GM13977 (cell line): ENCODE data around the gene ZNF138.
"Not testable (repeated sequence)": the region's sequence is repeated elsewhere in the genome, so short reads cannot be mapped to it uniquely, and the experiment has no call there.

Experiments used
- DNase-seq: peaks from one replicate; pipeline ENCODE4 v3.0.0; 2012; ENCODE audit warnings: low spot score
- in situ Hi-C: fragments of 300-500 bp; cut with MboI; formaldehyde crosslinking; loops from one replicate; pipeline ENCODE4 v1.12.0; 2022; ENCODE audit warnings: low sequenced_read_pairs, low pct_unique_long_range_greater_than_20kb, mixed read lengths, inconsistent platforms; ENCODE audit not compliant: unreplicated experiment
- TF ChIP-seq, protein P1 (sequence below): IDR thresholded peaks from 2 replicates; pipeline ENCODE4 v1.5.1; 2012; ENCODE audit warnings: mild to moderate bottlenecking, control low read depth; ENCODE audit not compliant: insufficient read depth; ENCODE audit errors: extremely low read depth, missing control alignments

ZNF138 gene

DNA sequence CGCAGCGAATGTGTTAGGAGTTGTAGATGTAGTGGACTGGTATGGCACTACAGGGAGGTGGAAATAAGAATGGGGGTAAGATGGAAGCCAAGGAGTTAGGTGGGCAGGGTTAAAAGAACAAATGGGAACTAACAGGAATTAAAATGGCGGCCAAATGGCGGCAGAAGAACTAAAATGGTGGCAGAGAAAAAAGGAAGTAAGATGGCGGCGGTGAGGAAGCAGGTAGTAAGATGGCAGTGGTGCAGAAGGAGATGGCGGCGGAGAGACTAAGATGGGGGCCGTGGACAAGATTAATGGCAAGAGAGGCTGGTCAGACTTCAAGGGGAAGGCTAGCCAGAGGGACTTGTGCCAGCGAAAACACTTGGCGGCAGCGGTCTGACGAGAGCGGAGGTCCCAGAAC lies 44.5 kb downstream of the ZNF138 start:
- in situ Hi-C loops = no loop called here
- TF ChIP-seq, protein P1, sequence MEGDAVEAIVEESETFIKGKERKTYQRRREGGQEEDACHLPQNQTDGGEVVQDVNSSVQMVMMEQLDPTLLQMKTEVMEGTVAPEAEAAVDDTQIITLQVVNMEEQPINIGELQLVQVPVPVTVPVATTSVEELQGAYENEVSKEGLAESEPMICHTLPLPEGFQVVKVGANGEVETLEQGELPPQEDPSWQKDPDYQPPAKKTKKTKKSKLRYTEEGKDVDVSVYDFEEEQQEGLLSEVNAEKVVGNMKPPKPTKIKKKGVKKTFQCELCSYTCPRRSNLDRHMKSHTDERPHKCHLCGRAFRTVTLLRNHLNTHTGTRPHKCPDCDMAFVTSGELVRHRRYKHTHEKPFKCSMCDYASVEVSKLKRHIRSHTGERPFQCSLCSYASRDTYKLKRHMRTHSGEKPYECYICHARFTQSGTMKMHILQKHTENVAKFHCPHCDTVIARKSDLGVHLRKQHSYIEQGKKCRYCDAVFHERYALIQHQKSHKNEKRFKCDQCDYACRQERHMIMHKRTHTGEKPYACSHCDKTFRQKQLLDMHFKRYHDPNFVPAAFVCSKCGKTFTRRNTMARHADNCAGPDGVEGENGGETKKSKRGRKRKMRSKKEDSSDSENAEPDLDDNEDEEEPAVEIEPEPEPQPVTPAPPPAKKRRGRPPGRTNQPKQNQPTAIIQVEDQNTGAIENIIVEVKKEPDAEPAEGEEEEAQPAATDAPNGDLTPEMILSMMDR = no peak
- no peak for DNase-seq

DNA sequence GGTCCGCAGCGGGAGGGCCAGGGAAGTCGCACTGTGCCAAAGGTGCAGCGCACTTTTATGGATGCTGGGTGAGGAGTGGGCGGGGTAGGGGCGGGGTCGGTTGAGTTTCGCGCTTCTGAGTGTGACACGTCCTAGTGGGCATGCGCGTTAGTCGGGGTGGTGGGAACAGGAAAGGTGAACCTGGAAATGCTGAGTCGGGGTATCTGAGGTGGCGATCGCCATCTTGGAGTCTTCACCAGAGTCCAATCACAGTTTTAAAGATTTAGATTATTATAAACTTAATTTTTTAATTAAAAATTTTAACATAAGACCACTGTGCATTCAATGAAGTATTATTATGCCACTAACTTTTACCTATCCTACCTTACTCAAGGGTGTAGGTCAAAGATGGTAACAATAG lies 45.7 kb downstream of the ZNF138 start:
- in situ Hi-C loops = no loop called here
- DNase-seq = no peak
- TF ChIP-seq, protein P1 = no peak

DNA sequence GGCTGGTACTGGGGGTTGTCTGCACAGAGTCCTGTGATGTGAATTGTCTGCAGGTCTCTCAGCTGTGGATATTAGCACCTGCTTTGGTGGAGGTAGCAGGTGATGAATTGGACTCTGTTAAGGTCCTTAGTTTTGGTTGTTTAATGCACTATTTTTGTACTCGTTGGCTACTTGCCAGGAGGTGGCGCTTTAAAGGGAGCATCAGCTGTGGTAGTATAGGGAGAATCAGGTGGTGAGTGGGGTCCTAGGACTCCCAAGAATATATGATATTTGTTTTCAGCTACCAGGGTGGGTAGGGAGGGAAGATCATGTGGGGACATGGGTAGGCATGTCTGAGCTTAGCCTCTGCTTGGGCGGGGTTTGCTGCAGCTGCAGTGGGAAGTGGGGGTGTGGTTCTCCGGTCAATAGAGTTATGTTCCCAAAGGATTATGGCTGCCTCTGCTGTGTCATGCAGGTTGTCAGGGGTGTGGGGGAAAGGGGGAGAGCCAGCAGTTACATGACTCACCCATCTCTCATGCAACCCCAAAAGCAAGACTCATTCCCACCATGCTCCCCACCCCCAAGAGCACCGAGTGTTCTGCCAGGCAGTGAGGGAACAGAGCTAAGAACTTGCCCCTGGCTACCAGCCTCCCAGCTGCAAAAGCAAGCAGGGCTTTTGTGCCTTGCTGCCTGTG lies 55.2 kb downstream of the ZNF138 start:
- in situ Hi-C loops = no loop called here
- DNase-seq = no peak
- TF ChIP-seq, protein P1 = no peak

DNA sequence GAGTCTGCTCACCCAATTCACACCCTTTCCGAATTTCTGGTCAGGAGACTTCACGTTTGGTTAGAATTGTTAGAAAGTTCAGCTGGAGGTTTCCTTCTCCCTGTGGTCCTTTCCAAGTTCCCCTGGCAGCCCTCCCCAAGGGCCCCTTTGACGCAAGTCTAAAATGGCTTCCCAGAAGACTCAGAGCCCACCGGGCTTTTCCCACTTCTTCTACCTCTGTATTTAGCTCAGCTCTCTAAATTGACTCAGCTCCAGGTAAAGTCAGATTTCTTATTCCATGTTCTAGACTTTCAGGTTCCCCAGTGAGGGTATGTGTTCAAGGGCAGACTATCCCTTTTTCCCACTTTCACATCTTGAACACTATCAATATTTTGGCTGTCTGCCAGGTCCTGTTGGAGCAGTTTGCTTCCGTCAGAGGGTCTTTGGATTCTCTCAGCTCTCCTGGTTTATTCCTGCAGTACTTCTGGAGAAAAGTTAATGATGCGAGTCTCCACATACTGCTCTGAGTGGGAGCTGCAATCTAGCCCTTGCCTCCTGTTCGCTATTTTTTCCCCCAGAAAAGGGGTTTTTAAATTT lies 55.8 kb downstream of the ZNF138 start:
- no peak for DNase-seq
- in situ Hi-C loops = no loop called here
- TF ChIP-seq, protein P1 = no peak

DNA sequence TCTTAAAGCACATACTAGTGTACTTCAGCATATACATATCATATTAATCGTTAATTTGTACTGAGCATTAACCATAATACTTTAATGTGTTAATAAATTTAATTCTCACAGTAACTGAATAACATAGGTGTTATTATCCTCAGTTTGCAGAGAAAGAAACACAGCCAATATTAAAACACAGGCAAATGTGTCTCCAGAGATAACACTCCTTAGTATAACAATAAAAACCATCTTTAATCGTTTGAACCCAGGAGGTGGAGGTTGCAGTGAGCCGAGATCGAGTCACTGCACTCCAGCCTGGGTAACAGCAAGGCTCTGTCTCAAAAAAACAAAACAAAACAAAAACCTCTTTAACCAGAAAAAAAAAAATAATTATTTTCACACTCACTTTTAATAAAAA lies 59.5 kb downstream of the ZNF138 start:
- no peak for DNase-seq
- in situ Hi-C loops = no loop called here
- TF ChIP-seq, protein P1 = no peak

DNA sequence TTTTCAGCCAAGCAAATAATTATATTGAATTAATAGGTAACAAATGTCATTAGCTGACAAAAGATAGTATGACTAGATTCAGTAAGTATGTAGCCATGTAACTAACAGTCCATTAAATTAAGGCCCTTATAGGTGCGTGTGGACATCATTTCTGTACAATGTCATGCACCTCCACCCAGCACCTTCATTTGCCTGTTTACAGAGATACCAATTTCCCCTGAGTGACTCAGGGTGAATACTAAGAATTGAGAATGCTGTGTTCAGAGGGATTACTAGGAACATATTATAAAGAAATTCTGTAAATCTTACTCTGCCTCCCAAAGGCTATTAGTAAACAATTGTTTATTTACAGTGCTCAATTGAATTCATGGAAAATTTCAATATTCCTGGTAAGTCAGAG lies 60.7 kb downstream of the ZNF138 start:
- TF ChIP-seq, protein P1 = no peak
- in situ Hi-C loops = no loop called here
- no peak for DNase-seq

DNA sequence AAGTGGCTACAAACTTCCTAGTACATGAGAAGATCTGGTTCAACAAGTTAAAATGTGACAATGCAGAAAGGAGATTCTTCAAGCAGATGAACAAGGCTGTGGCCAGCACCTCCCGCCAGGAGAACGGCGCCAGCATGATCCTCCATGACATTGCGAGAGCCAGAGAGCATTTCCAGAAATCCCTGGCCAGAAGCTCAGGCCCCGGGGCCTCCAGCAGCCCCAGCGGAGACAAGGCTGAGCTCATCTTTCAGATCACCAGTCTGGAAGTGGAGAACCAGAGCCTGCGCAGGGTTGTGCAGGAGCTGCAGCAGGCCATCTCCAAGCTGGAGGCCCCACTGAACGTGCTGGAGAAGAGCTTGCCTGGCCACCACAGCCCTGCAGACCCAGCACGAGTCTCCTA lies 68.8 kb downstream of the ZNF138 start:
- DNase-seq = no peak
- in situ Hi-C loops = no loop called here
- TF ChIP-seq, protein P1 = no peak

DNA sequence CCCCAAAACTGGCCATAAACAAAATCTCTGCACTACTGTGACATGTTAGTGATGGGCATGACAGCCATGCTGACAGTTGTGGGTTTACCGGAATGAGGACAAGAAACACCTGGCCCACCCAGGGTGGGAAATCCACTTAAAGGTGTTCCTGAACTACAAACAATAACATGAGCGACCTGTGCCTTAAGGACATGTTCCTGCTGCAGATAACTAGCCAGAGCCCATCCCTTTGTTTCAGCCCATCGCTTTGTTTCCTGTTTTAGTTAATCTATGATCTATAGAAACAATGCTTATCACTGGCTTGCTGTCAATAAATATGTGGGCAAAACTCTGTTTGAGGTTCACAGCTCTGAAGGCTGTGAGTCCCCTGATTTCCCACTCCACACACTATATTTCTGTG lies 69.3 kb downstream of the ZNF138 start:
- DNase-seq, in situ Hi-C loops: not testable (repeated sequence)
